ENCODE measurements around the gene TBC1D4.

TBC1D4 gene

DNA sequence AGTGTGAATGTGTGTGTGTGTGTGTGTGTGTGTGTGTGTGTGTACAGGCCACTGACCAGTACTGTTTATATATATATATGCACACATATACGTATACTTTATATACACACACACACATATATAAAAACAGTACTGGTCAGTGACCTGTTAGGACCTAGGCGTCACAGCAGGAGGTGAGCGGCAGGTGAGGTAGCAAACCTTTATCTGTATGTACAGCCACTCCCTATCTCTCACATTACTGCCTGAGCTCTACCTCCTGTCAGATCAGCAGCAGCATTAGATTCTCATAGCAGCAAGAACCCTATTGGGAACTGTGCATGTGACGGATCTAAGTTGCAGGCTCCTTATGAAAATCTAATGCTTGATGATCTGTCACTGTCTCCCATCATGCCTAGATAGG is 34.5 kb downstream of the TBC1D4 start:
- no peak for TF ChIP-seq CTCF (IDR thresholded peaks at IDR 0.05; ENCODE audit: low read depth, low read length)
- no peak overlapping the region for H3K4me3 ChIP-seq (ENCODE audit: low read depth, low read length)

GRCh38 chr13:75446874-75447273 is 35.1 kb downstream of the TBC1D4 start:
- TF ChIP-seq CTCF (IDR thresholded peaks at IDR 0.05; ENCODE audit: low read depth, low read length), result no peak
- no peak overlapping the region for H3K4me3 ChIP-seq (ENCODE audit: low read depth, low read length)

GRCh38 chr13:75445717-75446499 is 36.1 kb downstream of the TBC1D4 start:
- TF ChIP-seq CTCF (IDR thresholded peaks at IDR 0.05; ENCODE audit: low read depth, low read length), result no peak
- no peak overlapping the region for H3K4me3 ChIP-seq (ENCODE audit: low read depth, low read length)

DNA sequence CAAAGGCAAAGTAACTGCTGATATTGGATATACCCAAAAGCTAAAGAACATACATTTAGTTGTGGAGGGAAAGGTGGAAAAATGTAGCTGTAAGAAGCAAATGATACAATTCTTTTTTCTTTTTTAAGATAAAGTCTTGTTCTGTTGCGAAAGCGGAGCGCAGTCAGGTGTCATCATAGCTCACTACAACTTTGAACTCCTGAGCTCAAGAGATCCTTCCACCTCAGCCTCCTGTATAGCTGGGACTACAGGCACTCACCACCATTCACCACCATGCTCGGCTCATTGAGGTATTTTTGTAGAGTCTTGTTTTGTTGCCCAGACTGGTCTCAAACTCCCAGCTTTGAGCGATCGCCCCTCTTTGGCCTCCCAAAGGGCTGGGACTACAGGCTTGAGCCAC is 38.0 kb downstream of the TBC1D4 start:
- no peak overlapping the region for H3K4me3 ChIP-seq (ENCODE audit: low read depth, low read length)
- no peak for TF ChIP-seq CTCF (IDR thresholded peaks at IDR 0.05; ENCODE audit: low read depth, low read length)

DNA sequence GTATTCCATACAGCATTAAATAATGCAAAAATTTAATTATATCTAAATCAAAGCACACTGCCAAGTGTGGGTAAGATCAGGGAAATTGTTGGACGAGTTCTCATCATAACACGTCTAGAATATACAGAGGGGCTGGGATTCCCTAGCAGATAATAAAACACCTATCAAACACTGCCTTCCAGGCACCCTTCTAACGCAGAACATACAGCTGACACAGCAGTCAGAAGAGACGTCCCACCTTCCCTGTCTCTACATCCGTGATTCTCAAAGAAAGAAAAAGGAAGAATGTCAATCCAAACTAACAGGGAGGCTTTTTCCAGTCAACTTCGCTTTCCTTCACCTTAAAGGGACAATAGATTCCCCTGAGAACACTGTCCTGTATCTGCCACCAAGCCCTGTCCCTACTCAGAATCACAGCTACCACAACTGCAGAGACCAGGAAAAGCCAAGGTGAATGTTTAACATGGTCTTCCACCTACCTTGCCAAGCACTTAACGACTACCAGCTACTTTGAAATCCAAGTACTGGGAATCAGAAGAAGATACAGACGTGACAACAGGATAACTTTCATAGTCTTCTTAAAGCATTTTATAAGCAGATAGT is 38.5 kb downstream of the TBC1D4 start:
- TF ChIP-seq CTCF (IDR thresholded peaks at IDR 0.05; ENCODE audit: low read depth, low read length), result no peak
- H3K4me3 ChIP-seq (ENCODE audit: low read depth, low read length), result no peak overlapping the region

- TF ChIP-seq CTCF (IDR thresholded peaks at IDR 0.05; ENCODE audit: low read depth, low read length), result no peak
Measured at GRCh38 chr13:75442736-75443234, 39.2 kb downstream of the TBC1D4 start.

DNA sequence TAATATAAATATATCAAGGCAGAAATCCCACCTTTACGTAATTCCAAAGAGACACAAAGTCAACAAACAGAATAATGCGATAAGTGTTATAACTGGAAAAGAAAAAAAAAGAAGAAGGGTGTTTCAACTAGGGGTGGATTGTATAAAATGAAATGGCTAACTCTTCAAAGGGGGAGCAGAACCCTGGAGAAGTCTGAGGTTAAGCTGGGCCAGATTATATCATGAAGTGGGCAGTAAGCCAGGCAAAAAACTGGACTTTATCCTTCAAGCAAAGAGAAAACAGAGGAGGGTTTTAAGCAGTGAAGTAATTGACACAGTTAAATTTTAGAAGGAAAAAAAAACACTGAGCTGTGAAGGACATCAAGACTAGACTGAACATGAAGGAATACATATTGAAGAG is 41.9 kb downstream of the TBC1D4 start:
- no peak for TF ChIP-seq CTCF (IDR thresholded peaks at IDR 0.05; ENCODE audit: low read depth, low read length)
- no peak overlapping the region for H3K4me3 ChIP-seq (ENCODE audit: low read depth, low read length)

More at GRCh38 chr13:75442736-75443234, 39.2 kb downstream of the TBC1D4 start:
- no peak overlapping the region for H3K4me3 ChIP-seq (ENCODE audit: low read depth, low read length)

All from WI38 (cell line).